GM12891 (cell line): ENCODE measurements around the gene NLRP14.

Experiments
- POLR2A ChIP-seq: IDR thresholded peaks from 2 replicates; pipeline ENCODE4 v1.6.1; 2011; ENCODE audit warnings: low read depth, low read length, control low read depth
- SPI1 ChIP-seq: IDR thresholded peaks from 2 replicates; pipeline ENCODE4 v1.6.1; 2011; ENCODE audit warnings: low read depth, low read length, control low read depth

GRCh38 chr11:7021318-7021717 is 1.0 kb downstream of the NLRP14 start:
- no peak for TF ChIP-seq POLR2A
- TF ChIP-seq SPI1: no peak
